Measurements from ENCODE around the gene PLEKHB2. TPM values are rescaled to one million over a fixed set of nuclear protein-coding genes. Genes with fewer than 3 reads are reported as not detected.
"Not testable (repeated sequence)": the region's sequence is repeated elsewhere in the genome, so short reads cannot be mapped to it uniquely, and the experiment has no call there.

The PLEKHB2 gene
- total RNA-seq, 2 experiments from 2014 or later = 66.9 to 71.7 TPM

- H3K9me3 ChIP-seq (ENCODE audit: control insufficient read depth in 1 of 2, insufficient read depth in 1 of 2, low read length in 2 of 2); H3K36me3 ChIP-seq (ENCODE audit: insufficient read depth, low read length); H3K27ac ChIP-seq (ENCODE audit: low read depth in 1 of 2, low read length in 2 of 2); H3K9me3 Mint-ChIP-seq; H3K36me3 Mint-ChIP-seq (ENCODE audit: low read depth); H3K27ac Mint-ChIP-seq; H3K4me3 Mint-ChIP-seq; DNase-seq; H3K4me3 ChIP-seq (ENCODE audit: low read length); POLR2A ChIA-PET; H3K4me1 ChIP-seq (ENCODE audit: insufficient read depth, low read length); CTCF ChIA-PET; ATAC-seq (ENCODE audit: poor library complexity); intact Hi-C loops (cut with DNase I, micrococcal nuclease); H3K27me3 ChIP-seq (ENCODE audit: control insufficient read depth in 1 of 2, insufficient read depth in 2 of 2, low read length in 2 of 2); H3K4me1 Mint-ChIP-seq (ENCODE audit: low read depth): not testable (repeated sequence)
- peaks cover 31% of the 10 kb centered on the region for H3K27me3 Mint-ChIP-seq
These were observed 76.3 kb downstream of the PLEKHB2 start for GRCh38 chr2:131181451-131181850.

- H3K27ac ChIP-seq (ENCODE audit: low read depth in 1 of 2, low read length in 2 of 2); H3K36me3 Mint-ChIP-seq (ENCODE audit: low read depth); POLR2A ChIA-PET; H3K36me3 ChIP-seq (ENCODE audit: insufficient read depth, low read length); H3K4me1 ChIP-seq (ENCODE audit: insufficient read depth, low read length); H3K4me3 Mint-ChIP-seq; H3K9me3 Mint-ChIP-seq; intact Hi-C loops (cut with DNase I, micrococcal nuclease); H3K4me3 ChIP-seq (ENCODE audit: low read length); DNase-seq; H3K4me1 Mint-ChIP-seq (ENCODE audit: low read depth); H3K27me3 ChIP-seq (ENCODE audit: control insufficient read depth in 1 of 2, insufficient read depth in 2 of 2, low read length in 2 of 2); CTCF ChIA-PET; H3K9me3 ChIP-seq (ENCODE audit: control insufficient read depth in 1 of 2, insufficient read depth in 1 of 2, low read length in 2 of 2); H3K27ac Mint-ChIP-seq; ATAC-seq (ENCODE audit: poor library complexity): not testable (repeated sequence)
- H3K27me3 Mint-ChIP-seq = peaks cover 11% of the 10 kb centered on the region
These were observed 88.3 kb downstream of the PLEKHB2 start for GRCh38 chr2:131193421-131193820.

- H3K4me3 Mint-ChIP-seq; H3K4me1 Mint-ChIP-seq (ENCODE audit: low read depth); H3K27ac ChIP-seq (ENCODE audit: low read depth in 1 of 2, low read length in 2 of 2); H3K27me3 ChIP-seq (ENCODE audit: control insufficient read depth in 1 of 2, insufficient read depth in 2 of 2, low read length in 2 of 2); H3K36me3 Mint-ChIP-seq (ENCODE audit: low read depth); H3K4me1 ChIP-seq (ENCODE audit: insufficient read depth, low read length); DNase-seq; POLR2A ChIA-PET; H3K9me3 ChIP-seq (ENCODE audit: control insufficient read depth in 1 of 2, insufficient read depth in 1 of 2, low read length in 2 of 2); intact Hi-C loops (cut with DNase I, micrococcal nuclease); H3K36me3 ChIP-seq (ENCODE audit: insufficient read depth, low read length); ATAC-seq (ENCODE audit: poor library complexity); H3K9me3 Mint-ChIP-seq; H3K27ac Mint-ChIP-seq; H3K4me3 ChIP-seq (ENCODE audit: low read length); CTCF ChIA-PET: not testable (repeated sequence)
- peaks cover 16% of the 10 kb centered on the region for H3K27me3 Mint-ChIP-seq
These were observed 91.0 kb downstream of the PLEKHB2 start for GRCh38 chr2:131196186-131196585.

Other genes starting within 250 kb of the PLEKHB2 start
- 10 to 100 TPM; 74.1 to 76.4 TPM for gene FAM168B, start 11.9 kb upstream of the PLEKHB2 start, total RNA-seq
- under 1 TPM in 1 of 2 experiments, not detected in 1; 0.11 TPM for gene POTEE, start 104.2 kb downstream of the PLEKHB2 start, total RNA-seq